Measurements from ENCODE around the gene CHCHD3. TPM values are rescaled to one million over a fixed set of nuclear protein-coding genes. Genes with fewer than 3 reads are reported as not detected.

Gene CHCHD3
- total and polyA plus RNA-seq, 9 of the 15 experiments (the other 6 are each of a cell fraction or from before 2014, with no cell fraction given), result 66.2 to 279 (median 204) TPM

DNA sequence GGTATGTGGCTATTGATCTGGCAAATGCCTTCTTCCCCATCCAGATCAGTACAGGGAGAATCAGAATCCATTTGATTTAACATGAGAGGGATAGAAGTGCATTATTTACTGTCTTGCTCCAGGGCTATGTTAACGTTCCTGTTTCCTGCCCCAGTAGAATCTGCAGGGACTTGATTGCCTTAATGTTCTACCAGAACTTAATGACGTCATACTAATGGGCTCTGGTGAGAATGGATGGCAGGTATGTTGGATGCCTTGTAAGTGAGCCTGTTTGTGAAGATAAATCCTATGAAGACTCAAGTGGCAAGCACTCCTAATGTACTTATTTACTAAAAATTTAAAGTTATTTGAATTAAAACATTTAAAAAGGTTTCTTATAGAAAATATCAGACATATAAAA, 44.5 kb upstream of the CHCHD3 start:
- intact Hi-C loops (cut with micrococcal nuclease) (loop anchor here (10.0 kb wide), 1 partner anchor 412 kb away; no protein-coding TSS in a partner anchor), in situ Hi-C loops (cut with MboI) (no loop called here)
- Histone ChIP-seq H3K4me2 (ENCODE audit: insufficient read depth, low read length) (no peak overlapping the region), H3K4me3 (no peak overlapping the region), H3K9ac (ENCODE audit: insufficient read depth in 1 of 2, low read depth in 2 of 2, low read length in 2 of 2) (no peak overlapping the region), H3K79me2 (ENCODE audit: control insufficient read depth, insufficient read depth, low read length) (no peaks in the 10 kb centered on the region), H3K36me3 (ENCODE audit: control insufficient read depth, insufficient read depth, low read length) (no peaks in the 10 kb centered on the region), H3K9me3 (replicated peaks; ENCODE audit: control insufficient read depth, insufficient read depth, low read depth, low read length) (0 out of 2 replicates have a peak, but pooled peaks cover 6% of the 10 kb centered on the region), H3K9me1 (ENCODE audit: control insufficient read depth, insufficient read depth, low read length) (no peaks in the 10 kb centered on the region), H2AFZ (ENCODE audit: low read depth, low read length) (no peak overlapping the region), H4K20me1 (replicated peaks; ENCODE audit: control insufficient read depth, insufficient read depth, low read length) (no peaks in the 10 kb centered on the region), H3K4me1 (replicated peaks in 1 of 2; ENCODE audit: control insufficient read depth in 2 of 2, insufficient read depth in 2 of 2, low read length in 2 of 2) (peaks cover 0 to 10% of the 10 kb centered on the region in 2 experiments; a peak in 3 of 5 replicates), H3K27ac (ENCODE audit: extremely low read depth, low read depth, low read length) (no peak overlapping the region), H3K27me3 (ENCODE audit: control insufficient read depth in 2 of 2, insufficient read depth in 2 of 2, low read length in 2 of 2) (peaks cover 15 to 17% of the 10 kb centered on the region in 2 experiments; a peak in 4 of 5 replicates)
- ATAC-seq (no peak), FAIRE-seq (no peak), DNase-seq (ENCODE audit: extremely low read depth in 1 of 4, low spot score in 3 of 4) (no peak)
- no TSS peak for BruUV-seq (replicated peaks)
- ChIA-PET CTCF (ENCODE audit: low intra/inter-chr PET ratio) (no interaction called here), POLR2A (interaction anchor here (1.1 to 1.5 kb wide), 3 partner anchors 9 to 25 kb away, joined by 3 to 5 read pairs (median 3); no protein-coding TSS in a partner anchor)
- 0% methylated on average over 2 of the region's 2 CpGs for WGBS (ENCODE audit: insufficient coverage, low coverage, missing lambda C conversion rate)
- TF ChIP-seq, protein P1, sequence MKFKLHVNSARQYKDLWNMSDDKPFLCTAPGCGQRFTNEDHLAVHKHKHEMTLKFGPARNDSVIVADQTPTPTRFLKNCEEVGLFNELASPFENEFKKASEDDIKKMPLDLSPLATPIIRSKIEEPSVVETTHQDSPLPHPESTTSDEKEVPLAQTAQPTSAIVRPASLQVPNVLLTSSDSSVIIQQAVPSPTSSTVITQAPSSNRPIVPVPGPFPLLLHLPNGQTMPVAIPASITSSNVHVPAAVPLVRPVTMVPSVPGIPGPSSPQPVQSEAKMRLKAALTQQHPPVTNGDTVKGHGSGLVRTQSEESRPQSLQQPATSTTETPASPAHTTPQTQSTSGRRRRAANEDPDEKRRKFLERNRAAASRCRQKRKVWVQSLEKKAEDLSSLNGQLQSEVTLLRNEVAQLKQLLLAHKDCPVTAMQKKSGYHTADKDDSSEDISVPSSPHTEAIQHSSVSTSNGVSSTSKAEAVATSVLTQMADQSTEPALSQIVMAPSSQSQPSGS (CRISPR knock-in tag; IDR thresholded peaks at IDR 0.05), result peak; percentile 59; the same call in 1 of the 2 replicates
- TF ChIP-seq, protein P2, sequence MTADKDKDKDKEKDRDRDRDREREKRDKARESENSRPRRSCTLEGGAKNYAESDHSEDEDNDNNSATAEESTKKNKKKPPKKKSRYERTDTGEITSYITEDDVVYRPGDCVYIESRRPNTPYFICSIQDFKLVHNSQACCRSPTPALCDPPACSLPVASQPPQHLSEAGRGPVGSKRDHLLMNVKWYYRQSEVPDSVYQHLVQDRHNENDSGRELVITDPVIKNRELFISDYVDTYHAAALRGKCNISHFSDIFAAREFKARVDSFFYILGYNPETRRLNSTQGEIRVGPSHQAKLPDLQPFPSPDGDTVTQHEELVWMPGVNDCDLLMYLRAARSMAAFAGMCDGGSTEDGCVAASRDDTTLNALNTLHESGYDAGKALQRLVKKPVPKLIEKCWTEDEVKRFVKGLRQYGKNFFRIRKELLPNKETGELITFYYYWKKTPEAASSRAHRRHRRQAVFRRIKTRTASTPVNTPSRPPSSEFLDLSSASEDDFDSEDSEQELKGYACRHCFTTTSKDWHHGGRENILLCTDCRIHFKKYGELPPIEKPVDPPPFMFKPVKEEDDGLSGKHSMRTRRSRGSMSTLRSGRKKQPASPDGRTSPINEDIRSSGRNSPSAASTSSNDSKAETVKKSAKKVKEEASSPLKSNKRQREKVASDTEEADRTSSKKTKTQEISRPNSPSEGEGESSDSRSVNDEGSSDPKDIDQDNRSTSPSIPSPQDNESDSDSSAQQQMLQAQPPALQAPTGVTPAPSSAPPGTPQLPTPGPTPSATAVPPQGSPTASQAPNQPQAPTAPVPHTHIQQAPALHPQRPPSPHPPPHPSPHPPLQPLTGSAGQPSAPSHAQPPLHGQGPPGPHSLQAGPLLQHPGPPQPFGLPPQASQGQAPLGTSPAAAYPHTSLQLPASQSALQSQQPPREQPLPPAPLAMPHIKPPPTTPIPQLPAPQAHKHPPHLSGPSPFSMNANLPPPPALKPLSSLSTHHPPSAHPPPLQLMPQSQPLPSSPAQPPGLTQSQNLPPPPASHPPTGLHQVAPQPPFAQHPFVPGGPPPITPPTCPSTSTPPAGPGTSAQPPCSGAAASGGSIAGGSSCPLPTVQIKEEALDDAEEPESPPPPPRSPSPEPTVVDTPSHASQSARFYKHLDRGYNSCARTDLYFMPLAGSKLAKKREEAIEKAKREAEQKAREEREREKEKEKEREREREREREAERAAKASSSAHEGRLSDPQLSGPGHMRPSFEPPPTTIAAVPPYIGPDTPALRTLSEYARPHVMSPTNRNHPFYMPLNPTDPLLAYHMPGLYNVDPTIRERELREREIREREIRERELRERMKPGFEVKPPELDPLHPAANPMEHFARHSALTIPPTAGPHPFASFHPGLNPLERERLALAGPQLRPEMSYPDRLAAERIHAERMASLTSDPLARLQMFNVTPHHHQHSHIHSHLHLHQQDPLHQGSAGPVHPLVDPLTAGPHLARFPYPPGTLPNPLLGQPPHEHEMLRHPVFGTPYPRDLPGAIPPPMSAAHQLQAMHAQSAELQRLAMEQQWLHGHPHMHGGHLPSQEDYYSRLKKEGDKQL (CRISPR knock-in tag; IDR thresholded peaks at IDR 0.05; ENCODE audit: borderline replicate concordance), result no peak
- peak; percentile 90 for TF ChIP-seq ATF7 (IDR thresholded peaks at IDR 0.05)
- TF ChIP-seq JUNB (CRISPR knock-in tag; conservative IDR thresholded peaks at IDR 0.05), result 0 out of 2 replicates have a peak, but pooled peaks have one; percentile 28
- TF ChIP-seq MXI1 (IDR thresholded peaks at IDR 0.05; ENCODE audit: low read depth, low read length), result no peak
- 0 out of 2 replicates have a peak, but pooled peaks have one; percentile 8 for TF ChIP-seq CREM (IDR thresholded peaks at IDR 0.05; ENCODE audit: low read depth)
- TF ChIP-seq JUN (IDR thresholded peaks at IDR 0.05; ENCODE audit: borderline replicate concordance, low read depth, low read length), result peak; percentile 48; the same call in 1 of the 2 replicates
- no peak for TF ChIP-seq JUN (CRISPR knock-in tag; IDR thresholded peaks at IDR 0.05; ENCODE audit: borderline replicate concordance)
- no peak for TF ChIP-seq ATF1 (CRISPR knock-in tag; IDR thresholded peaks at IDR 0.05)
- 0 out of 2 replicates have a peak, but pooled peaks have one; percentile 41 for TF ChIP-seq ATF1 (tag; IDR thresholded peaks at IDR 0.05)
- TF ChIP-seq JUND (IDR thresholded peaks at IDR 0.05; ENCODE audit: borderline replicate concordance, low read depth, low read length), result peak; percentile 55; the same call in 1 of the 2 replicates
- peak; percentile 68; the same call in 1 of the 3 replicates for TF ChIP-seq JUND (tag; IDR thresholded peaks at IDR 0.05; ENCODE audit: borderline replicate concordance, low read depth, low read length)
- TF ChIP-seq, protein P3, sequence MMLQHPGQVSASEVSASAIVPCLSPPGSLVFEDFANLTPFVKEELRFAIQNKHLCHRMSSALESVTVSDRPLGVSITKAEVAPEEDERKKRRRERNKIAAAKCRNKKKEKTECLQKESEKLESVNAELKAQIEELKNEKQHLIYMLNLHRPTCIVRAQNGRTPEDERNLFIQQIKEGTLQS (IDR thresholded peaks at IDR 0.05), result peak; percentile 84
- TF ChIP-seq, protein P3 (CRISPR knock-in tag; conservative IDR thresholded peaks at IDR 0.05), result no peak

Measured in K562 (cell line).